ENCODE data around the gene OS9.

Gene OS9

GRCh38 chr12:57693317-57693658 lies 644 bp upstream of the OS9 start:
- Histone ChIP-seq H3K4me1 (ENCODE audit: control insufficient read depth, insufficient read depth, low read length) (peaks cover 7% of the 10 kb centered on the region), H3K4me3 (ENCODE audit: insufficient read depth, low read depth, low read length) (no peak overlapping the region)

GRCh38 chr12:57694459-57695019 lies 607 bp downstream of the OS9 start:
- Histone ChIP-seq H3K36me3 (ENCODE audit: control insufficient read depth, insufficient read depth, low read length) (peaks cover 6% of the 10 kb centered on the region), H3K27me3 (ENCODE audit: control insufficient read depth, insufficient read depth, low read length, poor library complexity, severe bottlenecking) (no peaks in the 10 kb centered on the region), H3K4me3 (ENCODE audit: insufficient read depth, low read depth, low read length) (peak overlapping the region; percentile 74), H3K4me1 (ENCODE audit: control insufficient read depth, insufficient read depth, low read length) (peaks cover 7% of the 10 kb centered on the region), H3K9me3 (ENCODE audit: control insufficient read depth, low read length) (no peaks in the 10 kb centered on the region), H3K27ac (ENCODE audit: insufficient read depth, low read depth, low read length, poor library complexity, severe bottlenecking) (peak overlapping the region; percentile 52)
- 4% methylated on average over 15 of the region's 15 CpGs for WGBS, 2 experiments

More at GRCh38 chr12:57693317-57693658, 644 bp upstream of the OS9 start:
- Histone ChIP-seq H3K27ac (ENCODE audit: insufficient read depth, low read depth, low read length, poor library complexity, severe bottlenecking) (no peak overlapping the region), H3K27me3 (ENCODE audit: control insufficient read depth, insufficient read depth, low read length, poor library complexity, severe bottlenecking) (no peaks in the 10 kb centered on the region), H3K9me3 (ENCODE audit: control insufficient read depth, low read length) (no peaks in the 10 kb centered on the region), H3K36me3 (ENCODE audit: control insufficient read depth, insufficient read depth, low read length) (peaks cover 6% of the 10 kb centered on the region)
- WGBS, 2 experiments = 67 to 76% methylated on average over 10 of the region's 10 CpGs

GRCh38 chr12:57695770-57696432 lies 2.0 kb downstream of the OS9 start:
- Histone ChIP-seq H3K27ac (ENCODE audit: insufficient read depth, low read depth, low read length, poor library complexity, severe bottlenecking) (no peak overlapping the region), H3K27me3 (ENCODE audit: control insufficient read depth, insufficient read depth, low read length, poor library complexity, severe bottlenecking) (no peaks in the 10 kb centered on the region), H3K9me3 (ENCODE audit: control insufficient read depth, low read length) (no peaks in the 10 kb centered on the region), H3K4me3 (ENCODE audit: insufficient read depth, low read depth, low read length) (no peak overlapping the region), H3K36me3 (ENCODE audit: control insufficient read depth, insufficient read depth, low read length) (peaks cover 6% of the 10 kb centered on the region), H3K4me1 (ENCODE audit: control insufficient read depth, insufficient read depth, low read length) (peaks cover 7% of the 10 kb centered on the region)
- 94 to 97% methylated on average over 11 of the region's 11 CpGs for WGBS, 2 experiments

GRCh38 chr12:57697076-57697475 lies 3.1 kb downstream of the OS9 start:
- H3K4me3 ChIP-seq (ENCODE audit: insufficient read depth, low read depth, low read length) = no peak overlapping the region
- H3K27ac ChIP-seq (ENCODE audit: insufficient read depth, low read depth, low read length, poor library complexity, severe bottlenecking) = no peak overlapping the region
- WGBS, 2 experiments = 91 to 96% methylated on average over 1 of the region's 1 CpG
- H3K9me3 ChIP-seq (ENCODE audit: control insufficient read depth, low read length) = no peaks in the 10 kb centered on the region
- H3K36me3 ChIP-seq (ENCODE audit: control insufficient read depth, insufficient read depth, low read length) = peaks cover 6% of the 10 kb centered on the region
- no peaks in the 10 kb centered on the region for H3K27me3 ChIP-seq (ENCODE audit: control insufficient read depth, insufficient read depth, low read length, poor library complexity, severe bottlenecking)
- H3K4me1 ChIP-seq (ENCODE audit: control insufficient read depth, insufficient read depth, low read length) = peaks cover 7% of the 10 kb centered on the region

GRCh38 chr12:57698414-57698813 lies 4.5 kb downstream of the OS9 start:
- Histone ChIP-seq H3K36me3 (ENCODE audit: control insufficient read depth, insufficient read depth, low read length) (peaks cover 6% of the 10 kb centered on the region), H3K4me1 (ENCODE audit: control insufficient read depth, insufficient read depth, low read length) (peaks cover 7% of the 10 kb centered on the region), H3K27ac (ENCODE audit: insufficient read depth, low read depth, low read length, poor library complexity, severe bottlenecking) (no peak overlapping the region), H3K27me3 (ENCODE audit: control insufficient read depth, insufficient read depth, low read length, poor library complexity, severe bottlenecking) (no peaks in the 10 kb centered on the region), H3K4me3 (ENCODE audit: insufficient read depth, low read depth, low read length) (no peak overlapping the region), H3K9me3 (ENCODE audit: control insufficient read depth, low read length) (no peaks in the 10 kb centered on the region)
- 95 to 96% methylated on average over 3 of the region's 3 CpGs for WGBS, 2 experiments

GRCh38 chr12:57700317-57700716 lies 6.4 kb downstream of the OS9 start:
- Histone ChIP-seq H3K4me3 (ENCODE audit: insufficient read depth, low read depth, low read length) (no peak overlapping the region), H3K36me3 (ENCODE audit: control insufficient read depth, insufficient read depth, low read length) (peaks cover 6% of the 10 kb centered on the region)
- WGBS, 2 experiments = 93 to 95% methylated on average over 2 of the region's 2 CpGs

GRCh38 chr12:57707250-57707649 lies 13.3 kb downstream of the OS9 start:
- Histone ChIP-seq H3K36me3 (ENCODE audit: control insufficient read depth, insufficient read depth, low read length) (no peaks in the 10 kb centered on the region), H3K4me1 (ENCODE audit: control insufficient read depth, insufficient read depth, low read length) (no peaks in the 10 kb centered on the region), H3K4me3 (ENCODE audit: insufficient read depth, low read depth, low read length) (no peak overlapping the region), H3K27ac (ENCODE audit: insufficient read depth, low read depth, low read length, poor library complexity, severe bottlenecking) (no peak overlapping the region), H3K9me3 (ENCODE audit: control insufficient read depth, low read length) (no peaks in the 10 kb centered on the region), H3K27me3 (ENCODE audit: control insufficient read depth, insufficient read depth, low read length, poor library complexity, severe bottlenecking) (no peaks in the 10 kb centered on the region)
- 92 to 97% methylated on average over 3 of the region's 3 CpGs for WGBS, 2 experiments

More at GRCh38 chr12:57700317-57700716, 6.4 kb downstream of the OS9 start:
- H3K27me3 ChIP-seq (ENCODE audit: control insufficient read depth, insufficient read depth, low read length, poor library complexity, severe bottlenecking) = no peaks in the 10 kb centered on the region
- H3K4me1 ChIP-seq (ENCODE audit: control insufficient read depth, insufficient read depth, low read length) = no peaks in the 10 kb centered on the region
- H3K27ac ChIP-seq (ENCODE audit: insufficient read depth, low read depth, low read length, poor library complexity, severe bottlenecking) = no peak overlapping the region
- no peaks in the 10 kb centered on the region for H3K9me3 ChIP-seq (ENCODE audit: control insufficient read depth, low read length)

GRCh38 chr12:57708296-57708695 lies 14.4 kb downstream of the OS9 start:
- Histone ChIP-seq H3K4me1 (ENCODE audit: control insufficient read depth, insufficient read depth, low read length) (no peaks in the 10 kb centered on the region), H3K4me3 (ENCODE audit: insufficient read depth, low read depth, low read length) (no peak overlapping the region), H3K27ac (ENCODE audit: insufficient read depth, low read depth, low read length, poor library complexity, severe bottlenecking) (no peak overlapping the region), H3K36me3 (ENCODE audit: control insufficient read depth, insufficient read depth, low read length) (no peaks in the 10 kb centered on the region), H3K9me3 (ENCODE audit: control insufficient read depth, low read length) (no peaks in the 10 kb centered on the region), H3K27me3 (ENCODE audit: control insufficient read depth, insufficient read depth, low read length, poor library complexity, severe bottlenecking) (no peaks in the 10 kb centered on the region)
- 83 to 93% methylated on average over 2 of the region's 2 CpGs for WGBS, 2 experiments

- H3K4me1 ChIP-seq (ENCODE audit: control insufficient read depth, insufficient read depth, low read length) = no peaks in the 10 kb centered on the region
- peaks cover 2% of the 10 kb centered on the region for H3K36me3 ChIP-seq (ENCODE audit: control insufficient read depth, insufficient read depth, low read length)
- no peak overlapping the region for H3K4me3 ChIP-seq (ENCODE audit: insufficient read depth, low read depth, low read length)
- WGBS, 2 experiments = 88 to 89% methylated on average over 3 of the region's 3 CpGs
- H3K9me3 ChIP-seq (ENCODE audit: control insufficient read depth, low read length) = no peaks in the 10 kb centered on the region
- no peak overlapping the region for H3K27ac ChIP-seq (ENCODE audit: insufficient read depth, low read depth, low read length, poor library complexity, severe bottlenecking)
- no peaks in the 10 kb centered on the region for H3K27me3 ChIP-seq (ENCODE audit: control insufficient read depth, insufficient read depth, low read length, poor library complexity, severe bottlenecking)
Observed at GRCh38 chr12:57712701-57713100, 18.8 kb downstream of the OS9 start.

- Histone ChIP-seq H3K4me3 (ENCODE audit: insufficient read depth, low read depth, low read length) (no peak overlapping the region), H3K36me3 (ENCODE audit: control insufficient read depth, insufficient read depth, low read length) (peaks cover 7% of the 10 kb centered on the region), H3K27me3 (ENCODE audit: control insufficient read depth, insufficient read depth, low read length, poor library complexity, severe bottlenecking) (no peaks in the 10 kb centered on the region), H3K9me3 (ENCODE audit: control insufficient read depth, low read length) (no peaks in the 10 kb centered on the region), H3K27ac (ENCODE audit: insufficient read depth, low read depth, low read length, poor library complexity, severe bottlenecking) (no peak overlapping the region), H3K4me1 (ENCODE audit: control insufficient read depth, insufficient read depth, low read length) (no peaks in the 10 kb centered on the region)
- WGBS, 2 experiments = 82 to 88% methylated on average over 5 of the region's 5 CpGs
Observed at GRCh38 chr12:57713209-57713608, 19.3 kb downstream of the OS9 start.
